Effector memory CD4-positive, alpha-beta T cell (primary cell): Measurements from ENCODE around the gene SLC44A1.

ENCODE experiments used
- DNase-seq, 3 donors: peaks; one replicate each; pipeline ENCODE4 v3.0.0-alpha.2; 2020
- H3K27ac ChIP-seq: 2 replicates; pipeline ENCODE4 v1.7.0; 2013; ENCODE audit warnings: mild to moderate bottlenecking, low read length, moderate library complexity; ENCODE audit not compliant: insufficient read depth, poor library complexity, severe bottlenecking
- H3K27me3 ChIP-seq: replicated peaks from 2 replicates; pipeline ENCODE4 v1.7.0; 2013; ENCODE audit warnings: mild to moderate bottlenecking, low read length; ENCODE audit not compliant: insufficient read depth, control insufficient read depth, poor library complexity, severe bottlenecking
- H3K36me3 ChIP-seq: 2 replicates; pipeline ENCODE4 v1.7.0; 2013; ENCODE audit warnings: mild to moderate bottlenecking, low read length, moderate library complexity; ENCODE audit not compliant: control insufficient read depth, insufficient read depth
- H3K4me1 ChIP-seq: 2 replicates; pipeline ENCODE4 v1.7.0; 2013; ENCODE audit warnings: low read length, mild to moderate bottlenecking; ENCODE audit not compliant: control insufficient read depth, insufficient read depth, poor library complexity, severe bottlenecking
- H3K4me3 ChIP-seq: 2 replicates; pipeline ENCODE4 v1.7.0; 2013; ENCODE audit warnings: low read length, low read depth, mild to moderate bottlenecking; ENCODE audit not compliant: insufficient read depth, poor library complexity, severe bottlenecking
- H3K9me3 ChIP-seq: 2 replicates; pipeline ENCODE4 v1.7.0; 2013; ENCODE audit warnings: mild to moderate bottlenecking, low read length, moderate library complexity; ENCODE audit not compliant: control insufficient read depth

Gene SLC44A1

GRCh38 chr9:105360344-105360743, 115.9 kb downstream of the SLC44A1 start:
- DNase-seq = no peak
- H3K9me3 ChIP-seq = no peaks in the 10 kb centered on the region
- H3K4me3 ChIP-seq = no peak overlapping the region
- H3K4me1 ChIP-seq = no peaks in the 10 kb centered on the region
- H3K36me3 ChIP-seq = peaks cover 10% of the 10 kb centered on the region
- H3K27me3 ChIP-seq = no peaks in the 10 kb centered on the region
- no peak overlapping the region for H3K27ac ChIP-seq

- H3K36me3 ChIP-seq = peaks cover 10% of the 10 kb centered on the region
- DNase-seq = no peak
- no peaks in the 10 kb centered on the region for H3K9me3 ChIP-seq
- H3K27ac ChIP-seq = no peak overlapping the region
- H3K4me3 ChIP-seq = no peak overlapping the region
- no peaks in the 10 kb centered on the region for H3K27me3 ChIP-seq
- H3K4me1 ChIP-seq = no peaks in the 10 kb centered on the region
Measured at GRCh38 chr9:105361873-105362272, 117.4 kb downstream of the SLC44A1 start.

- no peak for DNase-seq
- Histone ChIP-seq H3K9me3 (no peaks in the 10 kb centered on the region), H3K4me1 (no peaks in the 10 kb centered on the region), H3K27ac (no peak overlapping the region), H3K4me3 (no peak overlapping the region), H3K27me3 (no peaks in the 10 kb centered on the region), H3K36me3 (peaks cover 10% of the 10 kb centered on the region)
Measured at GRCh38 chr9:105362470-105362869, 118.0 kb downstream of the SLC44A1 start.

DNA sequence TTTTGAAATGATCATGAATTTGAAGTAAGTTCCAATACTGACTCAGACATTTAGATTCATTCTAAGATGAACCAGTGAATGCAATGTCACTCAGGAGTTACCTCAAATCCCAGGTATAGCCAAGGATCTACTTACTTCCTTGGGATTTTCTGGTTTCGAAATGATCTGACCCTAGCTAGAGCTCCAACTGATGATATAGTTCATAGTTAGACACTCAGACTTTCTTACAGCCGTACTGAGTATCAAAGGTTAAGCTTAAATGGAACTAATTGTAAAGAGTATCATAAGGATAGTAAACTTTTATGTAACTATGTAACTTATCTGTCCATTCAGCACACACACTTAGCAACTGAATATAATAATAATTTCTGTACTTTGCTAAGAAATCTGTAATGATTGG, 119.4 kb downstream of the SLC44A1 start:
- no peaks in the 10 kb centered on the region for H3K4me1 ChIP-seq
- H3K36me3 ChIP-seq = peaks cover 10% of the 10 kb centered on the region
- DNase-seq = no peak
- H3K4me3 ChIP-seq = no peak overlapping the region
- no peaks in the 10 kb centered on the region for H3K27me3 ChIP-seq
- no peaks in the 10 kb centered on the region for H3K9me3 ChIP-seq
- no peak overlapping the region for H3K27ac ChIP-seq

- H3K27me3 ChIP-seq = no peaks in the 10 kb centered on the region
- no peak for DNase-seq
- peaks cover 3% of the 10 kb centered on the region for H3K36me3 ChIP-seq
- H3K4me3 ChIP-seq = no peak overlapping the region
- H3K4me1 ChIP-seq = no peaks in the 10 kb centered on the region
- no peak overlapping the region for H3K27ac ChIP-seq
- no peaks in the 10 kb centered on the region for H3K9me3 ChIP-seq
Measured at GRCh38 chr9:105369911-105370310, 125.5 kb downstream of the SLC44A1 start.

- Histone ChIP-seq H3K27ac (no peak overlapping the region), H3K27me3 (no peaks in the 10 kb centered on the region), H3K36me3 (peaks cover 6% of the 10 kb centered on the region), H3K4me1 (no peaks in the 10 kb centered on the region), H3K9me3 (no peaks in the 10 kb centered on the region), H3K4me3 (no peak overlapping the region)
- DNase-seq = no peak
Measured at GRCh38 chr9:105373723-105374122, 129.3 kb downstream of the SLC44A1 start.

GRCh38 chr9:105375323-105375722, 130.9 kb downstream of the SLC44A1 start:
- no peak overlapping the region for H3K27ac ChIP-seq
- H3K9me3 ChIP-seq = no peaks in the 10 kb centered on the region
- peaks cover 6% of the 10 kb centered on the region for H3K36me3 ChIP-seq
- no peak overlapping the region for H3K4me3 ChIP-seq
- DNase-seq = no peak
- no peaks in the 10 kb centered on the region for H3K27me3 ChIP-seq
- no peaks in the 10 kb centered on the region for H3K4me1 ChIP-seq

- peaks cover 6% of the 10 kb centered on the region for H3K36me3 ChIP-seq
- DNase-seq = no peak
- no peak overlapping the region for H3K27ac ChIP-seq
- H3K4me3 ChIP-seq = no peak overlapping the region
- no peaks in the 10 kb centered on the region for H3K27me3 ChIP-seq
- H3K4me1 ChIP-seq = no peaks in the 10 kb centered on the region
- no peaks in the 10 kb centered on the region for H3K9me3 ChIP-seq
Measured at GRCh38 chr9:105376893-105377292, 132.4 kb downstream of the SLC44A1 start.

GRCh38 chr9:105385381-105385985, 141.0 kb downstream of the SLC44A1 start:
- no peak for DNase-seq
- H3K4me3 ChIP-seq = peak overlapping the region; percentile 41
- no peaks in the 10 kb centered on the region for H3K9me3 ChIP-seq
- H3K27me3 ChIP-seq = no peaks in the 10 kb centered on the region
- H3K36me3 ChIP-seq = no peaks in the 10 kb centered on the region
- H3K27ac ChIP-seq = no peak overlapping the region
- no peaks in the 10 kb centered on the region for H3K4me1 ChIP-seq

DNA sequence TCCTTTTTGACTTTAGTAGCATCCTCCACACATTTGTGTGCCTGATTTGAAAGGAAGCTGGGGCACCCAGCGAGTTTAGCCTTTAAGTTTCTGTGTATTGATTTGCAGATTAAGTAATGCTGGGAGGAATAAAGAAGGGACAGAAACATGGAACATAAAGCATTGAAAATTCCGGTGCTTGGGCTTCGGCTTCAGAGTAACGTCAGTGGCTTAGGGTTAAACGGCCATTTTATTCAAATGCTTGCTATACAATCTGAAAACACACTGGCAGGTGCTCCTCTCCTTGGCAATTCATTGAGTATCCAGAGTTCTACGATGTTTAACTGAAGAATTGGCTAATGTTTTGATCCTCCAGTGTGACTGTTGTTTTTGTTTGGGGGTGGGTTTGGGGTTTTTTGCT, 145.3 kb downstream of the SLC44A1 start:
- Histone ChIP-seq H3K4me1 (no peaks in the 10 kb centered on the region), H3K36me3 (no peaks in the 10 kb centered on the region), H3K27ac (no peak overlapping the region), H3K4me3 (no peak overlapping the region), H3K27me3 (no peaks in the 10 kb centered on the region), H3K9me3 (no peaks in the 10 kb centered on the region)
- no peak for DNase-seq
